ENCODE data around the gene CELSR1. TPM values are rescaled to one million over a fixed set of nuclear protein-coding genes. Genes with fewer than 3 reads are reported as not detected.

The CELSR1 gene
- total RNA-seq, 1 experiment from 2014 or later, result 30.7 TPM

GRCh38 chr22:46358766-46359165 is 178.7 kb downstream of the CELSR1 start:
- H3K4me1 ChIP-seq (ENCODE audit: control insufficient read depth, insufficient read depth, low read length), result no peaks in the 10 kb centered on the region
- in situ Hi-C loops (cut with HindIII; ENCODE audit: low pct_unique_long_range_greater_than_20kb, low sequenced_read_pairs), result no loop called here
- H3K27me3 ChIP-seq (ENCODE audit: control insufficient read depth, insufficient read depth, low read length), result no peaks in the 10 kb centered on the region
- no peak overlapping the region for H3K4me3 ChIP-seq (ENCODE audit: low read depth in 2 of 2, low read length in 2 of 2)
- no peak for DNase-seq (ENCODE audit: low read depth, low spot score)
- no peak for ATAC-seq
- H3K27ac ChIP-seq (ENCODE audit: low read length), result no peak overlapping the region
- H3K36me3 ChIP-seq (ENCODE audit: control insufficient read depth, insufficient read depth, low read length), result no peaks in the 10 kb centered on the region; the same call in 1 of the 2 replicates
- TF ChIP-seq POLR2AphosphoS5 (IDR thresholded peaks at IDR 0.05; ENCODE audit: low read depth, low read length), result no peak
- TF ChIP-seq, protein P1, sequence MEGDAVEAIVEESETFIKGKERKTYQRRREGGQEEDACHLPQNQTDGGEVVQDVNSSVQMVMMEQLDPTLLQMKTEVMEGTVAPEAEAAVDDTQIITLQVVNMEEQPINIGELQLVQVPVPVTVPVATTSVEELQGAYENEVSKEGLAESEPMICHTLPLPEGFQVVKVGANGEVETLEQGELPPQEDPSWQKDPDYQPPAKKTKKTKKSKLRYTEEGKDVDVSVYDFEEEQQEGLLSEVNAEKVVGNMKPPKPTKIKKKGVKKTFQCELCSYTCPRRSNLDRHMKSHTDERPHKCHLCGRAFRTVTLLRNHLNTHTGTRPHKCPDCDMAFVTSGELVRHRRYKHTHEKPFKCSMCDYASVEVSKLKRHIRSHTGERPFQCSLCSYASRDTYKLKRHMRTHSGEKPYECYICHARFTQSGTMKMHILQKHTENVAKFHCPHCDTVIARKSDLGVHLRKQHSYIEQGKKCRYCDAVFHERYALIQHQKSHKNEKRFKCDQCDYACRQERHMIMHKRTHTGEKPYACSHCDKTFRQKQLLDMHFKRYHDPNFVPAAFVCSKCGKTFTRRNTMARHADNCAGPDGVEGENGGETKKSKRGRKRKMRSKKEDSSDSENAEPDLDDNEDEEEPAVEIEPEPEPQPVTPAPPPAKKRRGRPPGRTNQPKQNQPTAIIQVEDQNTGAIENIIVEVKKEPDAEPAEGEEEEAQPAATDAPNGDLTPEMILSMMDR (IDR thresholded peaks at IDR 0.05), result no peak
- TF ChIP-seq SIN3A (IDR thresholded peaks at IDR 0.05; ENCODE audit: borderline replicate concordance, insufficient read depth, low read depth, low read length), result no peak
- TF ChIP-seq TCF7L2 (IDR thresholded peaks at IDR 0.05; ENCODE audit: low read depth, low read length), result no peak
- TF ChIP-seq, protein P2, sequence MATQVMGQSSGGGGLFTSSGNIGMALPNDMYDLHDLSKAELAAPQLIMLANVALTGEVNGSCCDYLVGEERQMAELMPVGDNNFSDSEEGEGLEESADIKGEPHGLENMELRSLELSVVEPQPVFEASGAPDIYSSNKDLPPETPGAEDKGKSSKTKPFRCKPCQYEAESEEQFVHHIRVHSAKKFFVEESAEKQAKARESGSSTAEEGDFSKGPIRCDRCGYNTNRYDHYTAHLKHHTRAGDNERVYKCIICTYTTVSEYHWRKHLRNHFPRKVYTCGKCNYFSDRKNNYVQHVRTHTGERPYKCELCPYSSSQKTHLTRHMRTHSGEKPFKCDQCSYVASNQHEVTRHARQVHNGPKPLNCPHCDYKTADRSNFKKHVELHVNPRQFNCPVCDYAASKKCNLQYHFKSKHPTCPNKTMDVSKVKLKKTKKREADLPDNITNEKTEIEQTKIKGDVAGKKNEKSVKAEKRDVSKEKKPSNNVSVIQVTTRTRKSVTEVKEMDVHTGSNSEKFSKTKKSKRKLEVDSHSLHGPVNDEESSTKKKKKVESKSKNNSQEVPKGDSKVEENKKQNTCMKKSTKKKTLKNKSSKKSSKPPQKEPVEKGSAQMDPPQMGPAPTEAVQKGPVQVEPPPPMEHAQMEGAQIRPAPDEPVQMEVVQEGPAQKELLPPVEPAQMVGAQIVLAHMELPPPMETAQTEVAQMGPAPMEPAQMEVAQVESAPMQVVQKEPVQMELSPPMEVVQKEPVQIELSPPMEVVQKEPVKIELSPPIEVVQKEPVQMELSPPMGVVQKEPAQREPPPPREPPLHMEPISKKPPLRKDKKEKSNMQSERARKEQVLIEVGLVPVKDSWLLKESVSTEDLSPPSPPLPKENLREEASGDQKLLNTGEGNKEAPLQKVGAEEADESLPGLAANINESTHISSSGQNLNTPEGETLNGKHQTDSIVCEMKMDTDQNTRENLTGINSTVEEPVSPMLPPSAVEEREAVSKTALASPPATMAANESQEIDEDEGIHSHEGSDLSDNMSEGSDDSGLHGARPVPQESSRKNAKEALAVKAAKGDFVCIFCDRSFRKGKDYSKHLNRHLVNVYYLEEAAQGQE (IDR thresholded peaks at IDR 0.05; ENCODE audit: insufficient read depth in 1 of 2, low read depth in 2 of 2, low read length in 1 of 2), result no peak
- CTCF ChIA-PET, result no interaction called here
- POLR2A ChIA-PET, result no interaction called here
- H3K9me3 ChIP-seq (ENCODE audit: control insufficient read depth, insufficient read depth, low read depth, low read length), result no peaks in the 10 kb centered on the region
- BruUV-seq (replicated peaks), result no TSS peak
- intact Hi-C loops (cut with micrococcal nuclease; ENCODE audit: unreplicated experiment), result no loop called here

DNA sequence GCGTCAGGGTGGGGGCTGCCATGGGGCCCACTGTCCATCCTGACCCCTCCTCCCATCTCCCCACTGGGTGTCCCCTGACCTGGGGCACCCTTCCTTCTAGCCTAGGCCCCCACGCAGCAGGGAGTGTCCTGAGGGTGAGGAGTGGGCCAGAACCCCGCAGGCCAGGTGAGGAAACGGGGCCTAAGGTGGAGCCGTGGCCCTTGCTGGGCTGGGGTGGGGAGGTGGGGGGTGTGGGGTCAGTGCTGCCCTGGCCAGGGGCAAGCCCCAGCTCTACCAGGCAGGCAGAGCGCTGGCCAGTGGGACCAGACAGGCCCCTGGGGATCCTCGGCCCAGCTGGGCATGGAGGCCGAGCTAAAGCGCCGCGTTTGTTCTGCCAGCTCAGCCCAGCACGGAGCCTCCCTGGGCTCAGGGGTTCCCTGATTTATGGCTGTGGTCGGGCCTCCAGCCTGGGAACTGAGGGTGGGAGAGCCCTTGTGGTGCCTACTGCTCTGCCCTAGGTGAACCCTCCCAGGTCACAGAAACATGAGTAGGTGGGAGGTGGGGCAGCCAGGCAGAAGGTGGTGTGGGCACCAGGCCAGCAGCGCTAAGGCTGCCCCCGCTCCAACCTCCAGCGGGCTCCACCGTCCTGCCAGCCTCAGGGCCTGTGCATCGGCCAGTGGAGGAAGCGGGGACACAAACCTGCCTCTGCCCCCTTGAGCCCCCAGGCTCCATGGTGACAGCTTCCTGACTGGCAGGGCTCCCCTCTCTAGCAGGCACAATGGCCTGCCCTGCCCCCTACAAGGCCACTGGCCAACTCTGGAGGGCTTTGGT is 179.5 kb downstream of the CELSR1 start:
- H3K36me3 ChIP-seq (ENCODE audit: control insufficient read depth, insufficient read depth, low read length), result no peaks in the 10 kb centered on the region; the same call in 1 of the 2 replicates
- POLR2A ChIA-PET, result no interaction called here
- TF ChIP-seq TCF7L2 (IDR thresholded peaks at IDR 0.05; ENCODE audit: low read depth, low read length) (no peak), SIN3A (IDR thresholded peaks at IDR 0.05; ENCODE audit: borderline replicate concordance, insufficient read depth, low read depth, low read length) (no peak), POLR2AphosphoS5 (IDR thresholded peaks at IDR 0.05; ENCODE audit: low read depth, low read length) (no peak)
- TF ChIP-seq, protein P1 (IDR thresholded peaks at IDR 0.05), result no peak
- TF ChIP-seq, protein P2 (IDR thresholded peaks at IDR 0.05; ENCODE audit: insufficient read depth in 1 of 2, low read depth in 2 of 2, low read length in 1 of 2), result no peak
- intact Hi-C loops (cut with micrococcal nuclease; ENCODE audit: unreplicated experiment), result no loop called here
- CTCF ChIA-PET, result no interaction called here
- H3K27me3 ChIP-seq (ENCODE audit: control insufficient read depth, insufficient read depth, low read length), result no peaks in the 10 kb centered on the region
- in situ Hi-C loops (cut with HindIII; ENCODE audit: low pct_unique_long_range_greater_than_20kb, low sequenced_read_pairs), result no loop called here
- DNase-seq (ENCODE audit: low read depth, low spot score), result no peak
- ATAC-seq, result no peak
- no peaks in the 10 kb centered on the region for H3K4me1 ChIP-seq (ENCODE audit: control insufficient read depth, insufficient read depth, low read length)
- no peaks in the 10 kb centered on the region for H3K9me3 ChIP-seq (ENCODE audit: control insufficient read depth, insufficient read depth, low read depth, low read length)
- no peak overlapping the region for H3K4me3 ChIP-seq (ENCODE audit: low read depth in 2 of 2, low read length in 2 of 2)
- BruUV-seq (replicated peaks), result no TSS peak
- no peak overlapping the region for H3K27ac ChIP-seq (ENCODE audit: low read length)
